WI38 (cell line): ENCODE results near the gene TMEM141.
A peak's percentile ranks its signal among the peaks of the same experiment; 100 is the strongest.

Source experiments
- H3K4me3 ChIP-seq: 2 replicates; pipeline ENCODE4 v1.5.1; 2011; ENCODE audit warnings: low read depth, mild to moderate bottlenecking, control low read depth, low read length
- CTCF ChIP-seq: IDR thresholded peaks from 2 replicates; pipeline ENCODE4 v1.5.1; 2012; ENCODE audit warnings: low read depth, mild to moderate bottlenecking, control low read depth, low read length

Gene TMEM141

GRCh38 chr9:136789523-136789937 is 1.6 kb upstream of the TMEM141 start:
- no peak for TF ChIP-seq CTCF
- H3K4me3 ChIP-seq: no peak overlapping the region

GRCh38 chr9:136791516-136792276 is 552 bp downstream of the TMEM141 start:
- H3K4me3 ChIP-seq: peak overlapping the region; percentile 85
- peak; percentile 98 for TF ChIP-seq CTCF

GRCh38 chr9:136792321-136793085 is 1.4 kb downstream of the TMEM141 start:
- no peak for TF ChIP-seq CTCF
- peak overlapping the region; percentile 85 for H3K4me3 ChIP-seq

- no peak for TF ChIP-seq CTCF
- no peak overlapping the region for H3K4me3 ChIP-seq
Observed at GRCh38 chr9:136793086-136793946, 2.2 kb downstream of the TMEM141 start.

GRCh38 chr9:136794281-136794999 is 3.3 kb downstream of the TMEM141 start:
- H3K4me3 ChIP-seq: no peak overlapping the region
- TF ChIP-seq CTCF: no peak

GRCh38 chr9:136795000-136795348 is 3.8 kb downstream of the TMEM141 start:
- TF ChIP-seq CTCF: no peak

More at GRCh38 chr9:136795000-136795348, 3.8 kb downstream of the TMEM141 start:
- no peak overlapping the region for H3K4me3 ChIP-seq
